Body of pancreas (tissue), 4 donors: ENCODE measurements around the gene FAM193A.

Experiments
- POLR2A ChIP-seq, 3 donors: fragments of 450-650 bp; IDR thresholded peaks; one replicate each; pipeline ENCODE4 v1.6.1; 2016; ENCODE audit warnings: antibody characterized with exemption in 3 of 3, mild to moderate bottlenecking in 2 of 3
- TF ChIP-seq, protein P1 (sequence below), 7 experiments: fragments of 450-650 bp in 4 of 7; fragments of 200-600 bp in 3 of 7; sonication (generic) in 3 of 7; IDR thresholded peaks; one replicate each; pipeline ENCODE4 v1.5.1; 2016 to 2019; ENCODE audit warnings: antibody characterized with exemption in 7 of 7

DNA sequence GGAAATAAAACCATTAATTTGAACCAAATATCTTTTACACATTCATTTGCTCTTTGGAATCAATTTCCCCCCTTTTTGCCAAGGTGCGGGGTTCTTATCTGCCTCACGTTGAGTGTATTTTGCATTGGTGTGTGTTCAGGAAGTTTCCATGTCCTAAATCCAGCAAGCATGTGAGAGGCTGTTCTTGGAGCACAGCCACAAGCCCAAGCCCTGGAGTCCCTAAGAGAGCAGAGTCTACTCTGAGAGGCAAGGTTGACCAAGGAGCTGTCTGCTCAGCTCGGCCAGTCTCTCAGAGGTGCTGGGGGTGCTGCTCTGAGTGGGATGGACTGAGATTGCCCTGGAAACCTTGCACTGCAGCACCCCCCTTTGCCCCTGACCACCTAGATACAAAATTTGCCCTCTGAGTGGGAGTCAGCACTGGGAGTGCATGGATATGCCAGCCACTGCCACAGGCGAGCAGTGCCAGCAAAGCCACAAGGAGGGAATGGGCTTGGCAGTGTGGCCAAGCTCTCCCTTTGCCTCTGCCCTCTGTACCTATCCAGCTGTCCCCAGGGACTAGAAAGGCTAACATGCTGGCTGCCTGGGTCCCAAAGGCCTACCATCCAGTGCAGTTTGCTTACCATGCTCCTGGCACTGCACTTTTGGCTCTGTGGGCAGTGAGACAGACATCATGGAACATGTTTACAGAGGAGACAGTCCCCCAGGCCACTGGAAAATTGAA, 20.5 kb upstream of the FAM193A start:
- TF ChIP-seq, protein P1, sequence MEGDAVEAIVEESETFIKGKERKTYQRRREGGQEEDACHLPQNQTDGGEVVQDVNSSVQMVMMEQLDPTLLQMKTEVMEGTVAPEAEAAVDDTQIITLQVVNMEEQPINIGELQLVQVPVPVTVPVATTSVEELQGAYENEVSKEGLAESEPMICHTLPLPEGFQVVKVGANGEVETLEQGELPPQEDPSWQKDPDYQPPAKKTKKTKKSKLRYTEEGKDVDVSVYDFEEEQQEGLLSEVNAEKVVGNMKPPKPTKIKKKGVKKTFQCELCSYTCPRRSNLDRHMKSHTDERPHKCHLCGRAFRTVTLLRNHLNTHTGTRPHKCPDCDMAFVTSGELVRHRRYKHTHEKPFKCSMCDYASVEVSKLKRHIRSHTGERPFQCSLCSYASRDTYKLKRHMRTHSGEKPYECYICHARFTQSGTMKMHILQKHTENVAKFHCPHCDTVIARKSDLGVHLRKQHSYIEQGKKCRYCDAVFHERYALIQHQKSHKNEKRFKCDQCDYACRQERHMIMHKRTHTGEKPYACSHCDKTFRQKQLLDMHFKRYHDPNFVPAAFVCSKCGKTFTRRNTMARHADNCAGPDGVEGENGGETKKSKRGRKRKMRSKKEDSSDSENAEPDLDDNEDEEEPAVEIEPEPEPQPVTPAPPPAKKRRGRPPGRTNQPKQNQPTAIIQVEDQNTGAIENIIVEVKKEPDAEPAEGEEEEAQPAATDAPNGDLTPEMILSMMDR (IDR thresholded peaks at IDR 0.05): no peak
- no peak for TF ChIP-seq POLR2A (IDR thresholded peaks at IDR 0.05)
